GM19193 (cell line): Measurements from ENCODE around the gene THOC1.

Experiments used
- POLR2A ChIP-seq: IDR thresholded peaks from 4 replicates; pipeline ENCODE4 v1.6.1; 2011; ENCODE audit not compliant: insufficient read depth, insufficient read length; ENCODE audit errors: extremely low read depth

Gene THOC1

DNA sequence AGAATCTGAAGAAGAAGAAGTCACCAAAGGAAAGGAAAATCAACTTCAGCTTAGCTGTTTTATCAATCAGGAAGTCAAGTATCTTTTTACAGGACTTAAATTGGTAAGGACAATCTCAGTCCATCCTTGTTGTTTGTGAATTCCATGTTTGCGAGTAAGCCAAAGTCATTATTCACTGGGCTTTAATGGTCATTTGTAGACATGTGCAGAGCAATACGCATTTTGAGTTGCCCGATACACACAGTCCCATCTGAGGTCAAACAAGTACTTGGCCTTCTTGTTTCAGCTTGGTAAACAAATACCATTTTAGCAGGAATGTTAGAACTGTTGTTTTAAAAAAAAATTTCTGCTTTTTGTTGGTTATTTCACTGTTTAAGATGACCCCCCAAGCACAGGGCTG lies 68.6 kb downstream of the THOC1 start:
- TF ChIP-seq POLR2A, result no peak

DNA sequence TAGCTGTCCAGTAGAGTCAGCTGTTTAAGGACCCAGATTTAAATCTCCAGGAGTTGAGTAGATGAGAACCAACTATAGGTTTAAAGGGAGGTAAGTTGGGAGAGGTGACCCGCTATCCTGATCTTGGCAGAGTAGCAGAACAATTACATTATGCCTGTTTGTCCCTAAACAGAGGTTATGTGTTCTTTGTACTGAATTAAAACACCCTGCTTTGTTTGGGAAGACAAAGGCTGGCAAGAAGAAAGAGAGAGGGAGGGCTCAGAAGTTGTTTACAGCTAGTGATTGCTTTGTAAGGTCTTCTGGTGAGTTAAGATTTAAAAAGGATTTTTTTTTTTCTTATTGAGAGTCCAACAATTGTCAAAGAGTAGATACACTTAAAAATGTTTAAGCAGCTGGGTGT lies 72.2 kb downstream of the THOC1 start:
- no peak for TF ChIP-seq POLR2A

DNA sequence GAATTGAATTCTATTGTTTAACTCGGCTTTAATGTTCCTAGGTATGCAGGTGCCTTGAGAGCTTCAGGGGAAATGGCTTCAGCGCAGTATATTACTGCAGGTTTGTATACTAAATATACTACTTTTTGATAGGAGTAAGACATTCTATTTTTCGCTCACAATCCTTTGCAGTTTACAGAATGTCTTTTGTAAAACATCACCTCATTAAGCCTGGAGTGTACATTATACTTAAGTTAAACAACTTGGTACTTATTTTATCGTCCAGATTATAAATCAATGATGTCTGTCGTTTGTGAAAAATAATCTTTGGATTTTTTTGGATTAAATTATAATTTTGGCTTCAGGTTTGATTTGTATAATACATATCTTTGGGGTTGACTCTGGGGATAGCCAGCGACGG lies 75.0 kb downstream of the THOC1 start:
- no peak for TF ChIP-seq POLR2A

DNA sequence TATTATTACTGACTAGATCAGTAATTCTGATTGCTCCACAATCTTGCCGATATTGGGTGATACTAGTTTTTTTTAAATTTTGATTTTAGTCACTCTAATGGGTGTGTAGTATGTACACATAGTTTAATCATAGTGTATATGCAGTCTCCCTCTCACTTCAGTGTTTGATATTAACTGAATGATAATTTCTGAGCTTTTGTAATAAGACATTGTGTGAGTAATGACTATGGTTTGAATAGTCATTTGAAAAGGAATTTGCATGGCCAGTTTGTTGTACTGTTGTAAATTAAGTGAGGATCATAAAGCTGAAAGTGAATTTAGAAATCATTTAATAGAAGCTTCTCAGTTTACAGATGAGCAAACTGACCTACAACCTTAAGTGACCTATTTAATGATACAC lies 76.1 kb downstream of the THOC1 start:
- TF ChIP-seq POLR2A, result no peak

DNA sequence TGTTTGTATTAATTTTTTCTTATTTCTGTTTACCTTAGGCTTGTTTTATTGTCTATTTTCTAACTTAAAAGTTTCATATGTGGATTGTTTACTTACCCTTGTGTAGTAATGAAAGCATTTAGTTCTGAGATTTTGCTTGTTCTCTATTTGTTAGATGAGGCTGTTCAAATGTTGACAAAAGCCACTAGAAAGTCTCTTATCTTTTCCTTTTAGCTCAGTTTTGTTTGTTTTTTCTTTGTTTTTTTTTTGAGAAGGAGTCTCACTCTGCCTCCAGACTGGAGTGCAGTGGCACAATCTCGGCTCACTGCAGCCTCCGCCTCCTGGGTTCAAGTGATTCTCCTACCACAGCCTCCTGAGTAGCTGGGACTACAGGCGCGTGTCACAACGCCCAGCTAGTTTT lies 78.6 kb downstream of the THOC1 start:
- no peak for TF ChIP-seq POLR2A

DNA sequence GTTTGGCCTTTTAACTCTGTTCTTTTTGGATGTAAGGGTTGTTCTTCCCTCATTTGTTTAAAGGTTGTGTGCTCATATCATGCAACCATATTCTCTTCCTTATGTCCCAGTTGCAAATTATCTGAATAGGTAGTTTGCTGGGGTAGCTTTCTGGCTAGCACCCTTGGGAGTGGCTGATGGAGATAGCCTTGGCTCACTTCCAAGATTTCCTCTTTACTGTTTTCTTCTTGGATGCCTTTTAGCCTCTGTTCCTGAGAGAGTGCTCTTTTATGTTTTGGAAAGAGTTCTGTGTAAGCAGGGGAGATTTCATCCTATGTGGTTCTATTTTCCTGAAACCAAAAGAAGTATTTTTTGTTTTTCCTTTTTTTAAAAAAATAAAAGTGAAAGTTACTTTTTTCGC lies 84.1 kb downstream of the THOC1 start:
- TF ChIP-seq POLR2A, result no peak

DNA sequence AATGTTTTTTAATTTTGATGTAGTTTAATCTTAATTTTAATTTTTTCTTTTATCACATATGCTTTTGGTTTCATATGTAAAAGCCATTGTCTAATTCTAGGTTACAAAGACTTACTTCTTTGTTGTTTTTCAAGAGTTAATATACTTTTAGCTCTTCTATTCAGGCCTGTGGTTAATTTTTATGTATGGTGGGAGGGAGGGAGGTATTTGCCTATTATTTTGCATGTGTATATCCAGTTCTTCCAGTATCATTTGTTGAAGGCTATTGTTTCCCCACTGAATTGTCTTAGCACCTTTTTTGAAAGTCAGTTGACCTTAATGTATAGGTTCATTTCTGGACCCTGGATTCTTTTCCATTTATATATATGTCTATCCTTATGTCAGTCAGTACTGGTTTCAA lies 86.1 kb downstream of the THOC1 start:
- TF ChIP-seq POLR2A, result no peak

DNA sequence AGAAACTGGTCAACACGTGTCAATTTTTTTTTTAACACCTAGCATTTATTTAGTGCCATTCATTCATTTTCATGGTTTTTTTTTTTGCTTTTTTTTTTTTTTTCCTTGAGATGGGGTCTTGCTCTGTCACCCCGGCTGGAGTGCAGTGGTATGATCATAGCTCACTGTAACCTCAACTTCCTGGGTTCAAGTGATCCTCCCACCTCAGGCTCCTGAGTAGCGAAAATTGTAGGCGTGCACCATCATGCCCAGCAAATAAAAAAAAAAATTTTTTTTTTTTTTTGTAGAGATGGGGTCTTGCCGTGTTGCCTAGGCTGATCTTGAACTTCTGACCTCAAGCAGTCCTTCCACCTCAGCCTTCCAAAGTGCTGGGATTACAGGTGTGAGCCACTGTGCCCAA lies 88.3 kb downstream of the THOC1 start:
- no peak for TF ChIP-seq POLR2A

DNA sequence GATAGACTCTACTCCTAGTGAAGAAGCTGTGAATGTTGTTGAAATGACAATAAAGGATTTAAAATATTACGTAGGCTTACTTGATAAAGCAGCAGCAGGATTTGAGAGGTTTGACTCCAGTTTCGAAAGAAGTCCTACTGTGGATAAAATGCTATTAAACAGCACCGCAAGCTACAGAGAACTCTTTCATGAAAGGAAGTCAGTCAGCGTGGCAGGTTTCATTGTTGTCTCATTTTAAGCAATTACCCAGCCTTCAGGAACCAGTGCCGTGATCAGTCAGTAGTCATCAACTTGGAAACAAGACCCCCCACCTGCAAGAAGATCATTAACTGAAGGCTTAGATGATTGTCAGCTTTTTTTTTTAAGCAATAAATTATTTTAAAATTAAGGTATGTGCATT lies 95.5 kb downstream of the THOC1 start:
- no peak for TF ChIP-seq POLR2A
